BE2C (cell line): ENCODE results near the gene ADAMTSL5.
"Not testable (repeated sequence)": the region's sequence is repeated elsewhere in the genome, so short reads cannot be mapped to it uniquely, and the experiment has no call there.

Experiments used
- DNase-seq: peaks from one replicate; pipeline ENCODE4 v3.0.0-alpha.2; 2020
- H3K27me3 ChIP-seq: fragments of 250-450 bp; sonication (Bioruptor Pico); 2 replicates; pipeline ENCODE4 v1.5.1; 2020; ENCODE audit warnings: mild to moderate bottlenecking
- H3K36me3 ChIP-seq: fragments of 250-450 bp; sonication (Bioruptor Pico); 2 replicates; pipeline ENCODE4 v1.5.1; 2020; ENCODE audit warnings: mild to moderate bottlenecking
- H3K4me1 ChIP-seq: fragments of 250-450 bp; sonication (Bioruptor Pico); 2 replicates; pipeline ENCODE4 v1.5.1; 2020
- H3K4me3 ChIP-seq: 2 replicates; pipeline ENCODE4 v1.5.1; 2011; ENCODE audit warnings: low read depth, low read length
- H3K9me3 ChIP-seq: fragments of 250-450 bp; sonication (Bioruptor Pico); 2 replicates; pipeline ENCODE4 v1.5.1; 2020
- TF ChIP-seq, protein P1 (sequence below): IDR thresholded peaks from 2 replicates; pipeline ENCODE4 v1.5.1; 2012; ENCODE audit warnings: mild to moderate bottlenecking, low read depth, low read length

Gene ADAMTSL5

DNA sequence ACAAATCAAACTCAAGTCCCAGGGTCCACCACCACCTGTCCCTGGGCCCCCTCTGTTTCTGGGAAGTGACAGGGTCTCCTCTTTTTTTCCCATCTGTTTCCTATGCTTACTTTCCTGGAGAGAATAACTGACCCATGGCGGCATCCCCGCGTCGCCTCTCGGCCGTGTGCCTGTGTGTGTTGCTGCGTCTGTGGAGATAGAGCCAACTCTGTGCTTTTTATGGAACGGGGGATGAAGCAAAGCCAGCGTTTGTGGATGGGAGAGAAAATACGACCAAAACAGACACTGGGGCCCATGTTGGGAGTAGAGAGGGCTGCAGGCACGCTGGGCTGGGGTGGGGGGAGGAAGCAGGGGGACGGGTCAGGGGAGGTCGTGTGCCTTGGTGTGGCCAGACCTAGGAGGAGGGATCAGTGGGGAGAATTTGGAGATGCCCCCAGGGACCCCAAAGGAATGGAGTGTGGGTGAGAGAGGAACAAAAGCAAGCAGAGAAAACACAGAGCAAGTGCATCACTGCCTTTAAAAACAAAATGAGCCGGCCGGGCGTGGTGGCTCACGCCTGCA is 27.6 kb upstream of the ADAMTSL5 start:
- H3K36me3 ChIP-seq = no peaks in the 10 kb centered on the region
- H3K27me3 ChIP-seq = peaks cover 31% of the 10 kb centered on the region
- H3K4me3 ChIP-seq = no peak overlapping the region
- TF ChIP-seq, protein P1, sequence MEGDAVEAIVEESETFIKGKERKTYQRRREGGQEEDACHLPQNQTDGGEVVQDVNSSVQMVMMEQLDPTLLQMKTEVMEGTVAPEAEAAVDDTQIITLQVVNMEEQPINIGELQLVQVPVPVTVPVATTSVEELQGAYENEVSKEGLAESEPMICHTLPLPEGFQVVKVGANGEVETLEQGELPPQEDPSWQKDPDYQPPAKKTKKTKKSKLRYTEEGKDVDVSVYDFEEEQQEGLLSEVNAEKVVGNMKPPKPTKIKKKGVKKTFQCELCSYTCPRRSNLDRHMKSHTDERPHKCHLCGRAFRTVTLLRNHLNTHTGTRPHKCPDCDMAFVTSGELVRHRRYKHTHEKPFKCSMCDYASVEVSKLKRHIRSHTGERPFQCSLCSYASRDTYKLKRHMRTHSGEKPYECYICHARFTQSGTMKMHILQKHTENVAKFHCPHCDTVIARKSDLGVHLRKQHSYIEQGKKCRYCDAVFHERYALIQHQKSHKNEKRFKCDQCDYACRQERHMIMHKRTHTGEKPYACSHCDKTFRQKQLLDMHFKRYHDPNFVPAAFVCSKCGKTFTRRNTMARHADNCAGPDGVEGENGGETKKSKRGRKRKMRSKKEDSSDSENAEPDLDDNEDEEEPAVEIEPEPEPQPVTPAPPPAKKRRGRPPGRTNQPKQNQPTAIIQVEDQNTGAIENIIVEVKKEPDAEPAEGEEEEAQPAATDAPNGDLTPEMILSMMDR = no peak
- DNase-seq = no peak
- no peaks in the 10 kb centered on the region for H3K9me3 ChIP-seq
- H3K4me1 ChIP-seq = no peaks in the 10 kb centered on the region

DNA sequence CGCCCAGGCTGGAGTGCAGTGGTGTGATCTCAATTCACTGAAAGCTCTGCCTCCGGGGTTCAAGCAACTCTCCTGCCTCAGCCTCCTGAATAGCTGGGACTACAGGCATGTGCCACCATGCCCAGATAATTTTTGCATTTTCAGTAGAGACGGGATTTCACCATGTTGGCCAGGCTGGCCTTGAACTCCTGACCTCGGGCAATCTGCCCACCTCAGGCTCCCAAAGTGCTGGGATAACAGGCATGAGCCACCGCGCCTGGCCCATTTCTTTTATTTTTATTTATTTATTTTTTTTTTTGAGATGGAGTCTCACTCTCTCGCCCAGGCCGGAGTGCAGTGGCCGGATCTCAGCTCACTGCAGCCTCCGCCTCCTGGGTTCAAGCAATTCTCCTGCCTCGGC is 26.9 kb upstream of the ADAMTSL5 start:
- not testable (repeated sequence) for H3K9me3 ChIP-seq, H3K36me3 ChIP-seq, DNase-seq, H3K4me3 ChIP-seq, H3K4me1 ChIP-seq
- H3K27me3 ChIP-seq = peaks cover 32% of the 10 kb centered on the region

DNA sequence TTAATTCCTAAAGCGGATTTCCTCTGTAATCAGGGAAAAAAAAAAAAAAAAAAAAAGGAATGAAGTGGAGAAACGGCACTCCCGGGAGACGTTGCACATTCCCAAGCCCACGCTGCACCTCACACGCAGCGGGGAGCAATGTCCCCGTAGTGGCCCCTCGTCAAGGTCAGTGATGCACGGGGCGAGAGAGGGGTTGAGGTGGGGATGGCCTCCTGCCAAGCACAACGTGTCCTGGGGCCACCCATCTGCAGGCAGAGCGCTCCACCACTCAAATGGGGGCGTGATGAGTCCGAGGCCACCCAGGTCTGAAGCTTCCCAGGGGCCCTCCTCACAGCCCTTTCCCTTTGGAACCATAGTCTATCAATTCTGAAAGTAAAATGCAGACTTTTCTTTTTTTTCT is 26.2 kb upstream of the ADAMTSL5 start:
- TF ChIP-seq, protein P1 = no peak
- H3K27me3 ChIP-seq = peaks cover 34% of the 10 kb centered on the region
- no peak for DNase-seq
- H3K36me3 ChIP-seq = no peaks in the 10 kb centered on the region
- H3K4me1 ChIP-seq = no peaks in the 10 kb centered on the region
- H3K4me3 ChIP-seq = no peak overlapping the region
- no peaks in the 10 kb centered on the region for H3K9me3 ChIP-seq

DNA sequence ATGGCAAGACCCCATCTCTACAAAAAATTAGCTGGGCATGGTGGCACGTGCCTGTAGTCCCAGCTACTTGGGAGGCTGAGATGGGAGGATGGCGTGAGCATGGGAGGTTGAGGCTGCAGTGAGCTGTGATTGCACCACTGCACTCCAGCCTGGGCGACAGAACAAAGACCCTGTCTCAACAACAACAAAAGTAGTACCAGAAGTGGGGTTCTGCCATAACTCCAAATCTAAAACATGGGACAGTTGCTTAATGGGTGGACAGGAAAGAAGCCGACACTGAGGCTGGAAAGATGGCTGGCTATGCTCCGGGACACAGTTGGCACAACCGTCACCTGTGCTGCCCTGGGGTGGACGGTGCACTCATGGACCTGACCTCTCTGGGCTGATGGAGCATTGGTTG is 22.9 kb upstream of the ADAMTSL5 start:
- not testable (repeated sequence) for H3K9me3 ChIP-seq, H3K4me1 ChIP-seq, DNase-seq, H3K36me3 ChIP-seq, H3K4me3 ChIP-seq
- H3K27me3 ChIP-seq = peaks cover 39% of the 10 kb centered on the region

DNA sequence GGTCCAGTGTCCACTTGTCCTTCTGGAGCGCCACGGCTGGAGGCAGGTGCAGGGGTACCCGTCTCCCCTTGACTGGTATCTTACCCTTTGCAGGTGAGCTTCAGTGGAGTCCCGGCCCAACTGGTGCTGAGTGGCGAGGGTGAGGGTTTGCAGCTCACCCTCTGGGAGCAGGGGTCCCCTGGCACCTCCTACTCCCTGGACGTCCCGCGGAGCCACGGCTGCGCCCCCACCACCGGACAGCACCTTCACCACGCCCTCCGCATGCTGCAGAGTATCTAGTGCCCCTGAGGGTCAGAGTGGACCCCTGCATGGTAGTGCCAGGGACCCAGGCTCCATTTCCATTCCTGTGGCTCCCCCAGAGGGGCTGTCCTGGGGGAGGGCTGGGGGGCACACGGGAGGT is 22.2 kb upstream of the ADAMTSL5 start:
- TF ChIP-seq, protein P1 = no peak
- no peak for DNase-seq
- no peaks in the 10 kb centered on the region for H3K9me3 ChIP-seq
- H3K4me1 ChIP-seq = no peaks in the 10 kb centered on the region
- H3K27me3 ChIP-seq = peaks cover 35% of the 10 kb centered on the region
- no peaks in the 10 kb centered on the region for H3K36me3 ChIP-seq
- no peak overlapping the region for H3K4me3 ChIP-seq

DNA sequence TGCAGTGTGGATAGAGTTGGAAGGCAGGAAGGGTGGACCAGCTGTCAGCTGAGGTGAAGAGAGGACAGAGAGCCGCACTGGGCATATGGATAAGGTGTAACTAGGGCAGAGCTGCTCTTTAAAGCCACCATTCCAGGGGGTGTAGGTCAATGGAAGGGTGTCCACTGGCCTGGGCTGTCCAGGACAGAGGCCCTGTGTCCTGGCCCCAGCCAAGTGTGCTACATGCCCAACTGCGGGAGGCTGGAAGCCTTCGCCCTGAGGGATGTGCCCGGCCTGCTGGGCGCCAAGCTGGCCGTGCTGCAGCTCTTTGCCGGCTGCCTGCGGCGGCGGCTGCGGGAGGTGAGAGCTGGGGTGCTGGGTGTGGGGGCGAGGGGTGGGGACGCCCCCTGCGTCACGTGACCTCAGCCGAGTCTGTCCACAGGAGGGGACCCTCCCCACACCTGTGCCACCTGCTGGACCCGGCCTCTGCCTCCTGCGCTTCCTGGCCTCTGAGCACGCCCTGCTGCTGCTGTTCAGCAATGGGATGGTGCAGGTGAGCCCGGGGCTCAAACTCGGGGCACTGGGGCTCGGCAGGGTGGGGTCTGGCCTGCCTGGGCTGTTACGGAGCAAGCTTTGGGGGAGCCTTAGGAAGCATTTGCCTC is 20.8 kb upstream of the ADAMTSL5 start:
- Histone ChIP-seq H3K4me1 (no peaks in the 10 kb centered on the region), H3K9me3 (no peaks in the 10 kb centered on the region), H3K36me3 (no peaks in the 10 kb centered on the region), H3K27me3 (peaks cover 44% of the 10 kb centered on the region), H3K4me3 (no peak overlapping the region)
- TF ChIP-seq, protein P1 = no peak
- DNase-seq = no peak

DNA sequence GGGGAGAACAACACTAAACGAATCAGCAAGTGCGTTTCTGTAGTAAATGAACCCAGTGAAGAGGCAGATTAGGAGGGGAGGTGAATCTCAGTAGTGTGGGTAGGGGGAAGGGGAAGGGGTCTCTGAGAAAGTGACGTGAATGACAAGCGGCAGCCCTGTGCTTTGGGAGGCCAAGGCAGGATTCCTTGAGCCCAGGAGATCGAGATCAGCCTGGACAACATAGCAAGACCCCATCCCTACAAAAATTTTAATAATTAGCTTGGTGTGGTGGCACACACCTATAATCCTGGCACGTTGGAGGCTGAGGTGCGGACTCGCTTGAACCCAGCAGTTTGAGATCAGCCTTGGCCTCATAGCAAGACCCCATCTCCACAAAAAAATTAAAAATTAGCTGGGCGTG is 19.2 kb upstream of the ADAMTSL5 start:
- Histone ChIP-seq H3K27me3 (peaks cover 44% of the 10 kb centered on the region), H3K9me3 (no peaks in the 10 kb centered on the region), H3K4me3 (no peak overlapping the region), H3K4me1 (no peaks in the 10 kb centered on the region), H3K36me3 (no peaks in the 10 kb centered on the region)
- DNase-seq = no peak
- TF ChIP-seq, protein P1 = no peak
